ENCODE data around the gene SOAT2. TPM values are rescaled to one million over a fixed set of nuclear protein-coding genes. Genes with fewer than 3 reads are reported as not detected.

SOAT2 gene
- total and polyA plus RNA-seq, 2 experiments from 2014 or later, result 0.43 TPM; not detected in 1

- no peak overlapping the region for H3K27ac ChIP-seq
- TF ChIP-seq EZH2phosphoT487 (IDR thresholded peaks at IDR 0.05; ENCODE audit: insufficient read depth, low read depth) (no peak), EZH2 (IDR thresholded peaks at IDR 0.05; ENCODE audit: insufficient read depth, poor library complexity, severe bottlenecking) (no peak)
- H3K79me2 ChIP-seq (ENCODE audit: insufficient read depth), result no peaks in the 10 kb centered on the region
- no peaks in the 10 kb centered on the region for H3K9me3 ChIP-seq (ENCODE audit: low read depth)
- no peak overlapping the region for H3K4me3 ChIP-seq
- no peak for DNase-seq
- H3K9me2 ChIP-seq (ENCODE audit: insufficient read depth), result no peaks in the 10 kb centered on the region
- in situ Hi-C loops (cut with MboI), result no loop called here
- no peak overlapping the region for H2AFZ ChIP-seq
- no peaks in the 10 kb centered on the region for H3K36me3 ChIP-seq (ENCODE audit: low read depth)
- peaks cover 3% of the 10 kb centered on the region; the same call in 1 of the 2 replicates for H3K4me1 ChIP-seq (ENCODE audit: insufficient read depth)
- H4K20me1 ChIP-seq (ENCODE audit: insufficient read depth), result no peaks in the 10 kb centered on the region
- 81 to 84% methylated on average over 15 of the region's 15 CpGs for WGBS, 2 experiments (ENCODE audit: low coverage in 1 of 2, low lambda C conversion rate in 2 of 2, missing lambda C conversion rate in 2 of 2)
- H3K9ac ChIP-seq, result no peak overlapping the region
- H3K27me3 ChIP-seq (replicated peaks; ENCODE audit: insufficient read depth), result no peaks in the 10 kb centered on the region
- peaks cover 9% of the 10 kb centered on the region for H3F3A ChIP-seq (ENCODE audit: insufficient read depth)
- no peak overlapping the region for H3K4me2 ChIP-seq (ENCODE audit: unreplicated experiment)
These were observed 44.4 kb downstream of the SOAT2 start for GRCh38 chr12:53147653-53148052.

- no peaks in the 10 kb centered on the region for H3K9me2 ChIP-seq (ENCODE audit: insufficient read depth)
- H4K20me1 ChIP-seq (ENCODE audit: insufficient read depth), result no peaks in the 10 kb centered on the region
- TF ChIP-seq EZH2phosphoT487 (IDR thresholded peaks at IDR 0.05; ENCODE audit: insufficient read depth, low read depth) (no peak), EZH2 (IDR thresholded peaks at IDR 0.05; ENCODE audit: insufficient read depth, poor library complexity, severe bottlenecking) (no peak)
- H3K27me3 ChIP-seq (replicated peaks; ENCODE audit: insufficient read depth), result no peaks in the 10 kb centered on the region
- no peak overlapping the region for H3K4me3 ChIP-seq
- no peak overlapping the region for H2AFZ ChIP-seq
- in situ Hi-C loops (cut with MboI), result no loop called here
- WGBS, 2 experiments (ENCODE audit: low coverage in 1 of 2, low lambda C conversion rate in 2 of 2, missing lambda C conversion rate in 2 of 2), result 85 to 90% methylated on average over 6 of the region's 6 CpGs
- H3F3A ChIP-seq (ENCODE audit: insufficient read depth), result peaks cover 9% of the 10 kb centered on the region
- no peak overlapping the region for H3K9ac ChIP-seq
- H3K9me3 ChIP-seq (ENCODE audit: low read depth), result no peaks in the 10 kb centered on the region
- H3K79me2 ChIP-seq (ENCODE audit: insufficient read depth), result no peaks in the 10 kb centered on the region
- H3K27ac ChIP-seq, result no peak overlapping the region
- no peaks in the 10 kb centered on the region for H3K36me3 ChIP-seq (ENCODE audit: low read depth)
- H3K4me2 ChIP-seq (ENCODE audit: unreplicated experiment), result no peak overlapping the region
- no peaks in the 10 kb centered on the region for H3K4me1 ChIP-seq (ENCODE audit: insufficient read depth)
- no peak for DNase-seq
These were observed 47.8 kb downstream of the SOAT2 start for GRCh38 chr12:53151039-53151438.

DNA sequence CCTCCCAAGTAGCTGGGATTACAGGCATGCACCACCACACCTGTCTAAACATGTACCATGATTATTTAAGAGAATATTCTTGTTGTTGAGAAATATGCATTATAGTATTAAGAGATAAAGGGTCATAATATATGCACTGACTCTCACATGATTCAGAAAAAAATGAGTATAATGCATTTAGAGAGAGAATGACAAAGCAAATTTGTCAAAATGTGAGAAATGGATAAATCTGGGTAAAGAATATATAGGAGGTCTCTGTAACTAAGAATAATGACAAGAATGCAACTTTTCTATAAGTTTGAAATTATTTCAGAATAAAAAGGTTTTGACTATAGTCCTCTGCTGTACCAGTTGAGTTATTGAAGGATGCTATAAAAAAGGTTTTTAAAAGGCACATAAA, 49.1 kb downstream of the SOAT2 start:
- Histone ChIP-seq H3K4me1 (ENCODE audit: insufficient read depth) (no peaks in the 10 kb centered on the region), H2AFZ (no peak overlapping the region), H3F3A (ENCODE audit: insufficient read depth) (peaks cover under 1% of the 10 kb centered on the region), H3K4me2 (ENCODE audit: unreplicated experiment) (no peak overlapping the region), H3K9me2 (ENCODE audit: insufficient read depth) (no peaks in the 10 kb centered on the region), H3K36me3 (ENCODE audit: low read depth) (no peaks in the 10 kb centered on the region), H3K9me3 (ENCODE audit: low read depth) (no peaks in the 10 kb centered on the region), H4K20me1 (ENCODE audit: insufficient read depth) (no peaks in the 10 kb centered on the region), H3K4me3 (no peak overlapping the region), H3K79me2 (ENCODE audit: insufficient read depth) (no peaks in the 10 kb centered on the region), H3K27me3 (replicated peaks; ENCODE audit: insufficient read depth) (no peaks in the 10 kb centered on the region), H3K9ac (no peak overlapping the region), H3K27ac (no peak overlapping the region)
- DNase-seq, result no peak
- in situ Hi-C loops (cut with MboI), result no loop called here
- TF ChIP-seq EZH2phosphoT487 (IDR thresholded peaks at IDR 0.05; ENCODE audit: insufficient read depth, low read depth), result no peak

DNA sequence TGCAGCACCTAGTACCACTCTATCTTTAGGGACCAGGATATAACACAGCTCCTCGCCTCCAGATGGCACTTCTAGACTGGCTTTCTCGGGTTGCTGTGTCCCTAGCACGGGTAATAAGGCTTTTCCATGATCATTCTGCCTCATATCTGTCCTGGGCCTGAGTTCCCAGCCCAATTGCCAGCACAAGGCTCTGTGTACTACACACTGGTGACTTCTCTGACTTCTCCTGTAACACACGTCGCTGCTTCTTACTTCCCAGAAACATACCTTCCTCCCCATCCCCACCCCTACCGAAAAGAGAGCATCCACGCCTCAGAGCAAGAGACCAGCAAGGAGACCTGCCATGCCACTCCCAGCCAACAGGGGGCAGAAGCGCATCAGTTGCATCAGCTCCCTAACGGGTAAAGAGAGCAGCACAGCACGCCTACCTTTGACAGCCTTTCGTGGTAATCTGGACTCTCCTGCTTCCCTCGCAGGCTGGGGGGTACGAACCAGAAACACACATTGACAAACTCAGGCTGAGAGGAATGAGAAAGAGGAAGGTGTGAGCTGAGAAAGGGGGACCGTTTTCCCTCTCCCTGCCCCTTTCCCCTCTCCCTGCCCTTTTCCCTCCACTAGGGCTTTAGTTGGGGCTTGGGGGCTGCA, 56.0 kb downstream of the SOAT2 start:
- Histone ChIP-seq H3K9me3 (ENCODE audit: low read depth) (no peaks in the 10 kb centered on the region), H3K4me1 (ENCODE audit: insufficient read depth) (no peaks in the 10 kb centered on the region), H3K27me3 (replicated peaks; ENCODE audit: insufficient read depth) (no peaks in the 10 kb centered on the region), H3K9me2 (ENCODE audit: insufficient read depth) (no peaks in the 10 kb centered on the region), H4K20me1 (ENCODE audit: insufficient read depth) (no peaks in the 10 kb centered on the region), H3K36me3 (ENCODE audit: low read depth) (peaks cover 11% of the 10 kb centered on the region; the same call in 1 of the 2 replicates), H3F3A (ENCODE audit: insufficient read depth) (no peaks in the 10 kb centered on the region), H3K79me2 (ENCODE audit: insufficient read depth) (no peaks in the 10 kb centered on the region), H3K27ac (no peak overlapping the region), H3K9ac (no peak overlapping the region), H3K4me2 (ENCODE audit: unreplicated experiment) (no peak overlapping the region), H3K4me3 (no peak overlapping the region), H2AFZ (peak overlapping the region; percentile 79)
- TF ChIP-seq EZH2 (IDR thresholded peaks at IDR 0.05; ENCODE audit: insufficient read depth, poor library complexity, severe bottlenecking) (no peak), EZH2phosphoT487 (IDR thresholded peaks at IDR 0.05; ENCODE audit: insufficient read depth, low read depth) (no peak)
- DNase-seq, result peak; percentile 75
- WGBS, 2 experiments (ENCODE audit: low coverage in 1 of 2, low lambda C conversion rate in 2 of 2, missing lambda C conversion rate in 2 of 2), result 6 to 9% methylated on average over 14 of the region's 14 CpGs
- in situ Hi-C loops (cut with MboI), result no loop called here

DNA sequence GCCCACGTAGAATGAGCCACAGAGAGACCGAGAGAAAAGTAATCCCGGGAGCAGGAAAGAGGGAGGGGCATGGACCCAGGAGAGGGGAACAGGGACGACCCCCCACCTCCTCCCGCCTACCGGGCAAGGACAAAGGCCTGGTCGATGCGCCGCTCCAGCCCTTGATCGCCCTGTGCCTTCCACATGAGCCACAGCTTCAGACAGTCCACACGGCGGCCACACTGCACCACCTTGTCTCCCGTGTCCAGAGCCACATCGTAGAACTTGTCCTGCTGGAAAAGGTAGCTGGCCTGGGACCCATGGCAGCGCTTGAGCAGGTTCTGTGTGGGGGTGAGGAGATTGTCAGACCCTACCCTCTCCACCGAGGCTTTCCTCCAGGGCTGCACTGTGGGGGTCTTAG, 56.7 kb downstream of the SOAT2 start:
- Histone ChIP-seq H3K27me3 (replicated peaks; ENCODE audit: insufficient read depth) (no peaks in the 10 kb centered on the region), H3K79me2 (ENCODE audit: insufficient read depth) (no peaks in the 10 kb centered on the region), H4K20me1 (ENCODE audit: insufficient read depth) (no peaks in the 10 kb centered on the region), H3K9ac (no peak overlapping the region), H3K4me1 (ENCODE audit: insufficient read depth) (no peaks in the 10 kb centered on the region), H3F3A (ENCODE audit: insufficient read depth) (no peaks in the 10 kb centered on the region), H3K9me2 (ENCODE audit: insufficient read depth) (no peaks in the 10 kb centered on the region), H2AFZ (peak overlapping the region; percentile 79; the same call in 1 of the 2 replicates), H3K36me3 (ENCODE audit: low read depth) (peaks cover 11% of the 10 kb centered on the region), H3K4me2 (ENCODE audit: unreplicated experiment) (no peak overlapping the region), H3K4me3 (no peak overlapping the region), H3K9me3 (ENCODE audit: low read depth) (no peaks in the 10 kb centered on the region), H3K27ac (no peak overlapping the region)
- TF ChIP-seq EZH2phosphoT487 (IDR thresholded peaks at IDR 0.05; ENCODE audit: insufficient read depth, low read depth), result no peak
- TF ChIP-seq EZH2 (IDR thresholded peaks at IDR 0.05; ENCODE audit: insufficient read depth, poor library complexity, severe bottlenecking), result no peak
- WGBS, 2 experiments (ENCODE audit: low coverage in 1 of 2, low lambda C conversion rate in 2 of 2, missing lambda C conversion rate in 2 of 2), result 77 to 78% methylated on average over 16 of the region's 16 CpGs
- no peak for DNase-seq
- in situ Hi-C loops (cut with MboI), result no loop called here

Data from GM23248 (cell line).